GM21786 (cell line): ENCODE results near the gene IFNA4.
"Not testable (repeated sequence)": the region's sequence is repeated elsewhere in the genome, so short reads cannot be mapped to it uniquely, and the experiment has no call there.

ENCODE experiments used
- ATAC-seq: cut with Tn5 transposase; IDR thresholded peaks from one replicate; pipeline ENCODE4 v1.9.1; 2021; ENCODE audit not compliant: unreplicated experiment

The IFNA4 gene

DNA sequence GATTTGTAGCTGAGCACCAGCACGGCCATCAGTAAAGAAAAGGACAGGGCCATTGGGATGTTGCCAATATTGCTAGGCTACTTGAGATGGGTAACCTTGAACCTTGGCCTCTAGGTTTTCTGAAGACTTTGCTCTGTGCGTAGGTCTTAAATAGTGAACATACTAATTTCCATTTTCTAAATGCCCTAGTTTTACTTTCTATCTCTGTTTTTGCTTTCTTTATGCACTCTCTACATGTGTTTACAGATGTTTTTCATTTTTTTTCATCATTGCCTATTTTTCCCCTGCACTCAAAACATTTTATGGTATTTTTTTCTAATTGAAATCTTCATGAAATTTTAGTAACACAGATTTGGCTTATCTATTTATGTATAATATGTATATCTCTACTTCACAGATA, 20.8 kb downstream of the IFNA4 start, which contains the start of gene IFNA21:
Gene IFNA21 (minus strand): TSS at position 101 of the 400 bp plus-strand sequence. CDS start 48 bp downstream, at position 53.
- not testable (repeated sequence) for ATAC-seq

DNA sequence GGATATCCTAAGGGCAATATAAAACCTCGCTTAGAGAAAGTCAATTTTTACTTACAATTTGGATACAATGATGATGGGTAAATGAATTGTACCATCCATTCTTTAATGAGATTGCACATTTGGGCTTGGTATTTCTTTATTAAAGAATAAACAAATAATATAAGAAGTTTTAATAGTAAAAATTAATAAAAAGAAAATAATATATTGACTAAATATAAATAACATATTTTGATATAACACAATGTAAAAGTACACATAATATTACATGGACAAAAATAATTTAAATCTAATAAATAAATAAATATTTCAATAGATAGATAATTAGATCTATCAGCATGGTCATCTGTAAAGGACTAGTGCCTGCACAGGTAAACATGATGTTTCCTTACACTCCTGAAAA, 21.9 kb downstream of the IFNA4 start:
- no peak for ATAC-seq

GRCh38 chr9:21160178-21160577, 27.2 kb downstream of the IFNA4 start:
- peak; percentile 87 for ATAC-seq

DNA sequence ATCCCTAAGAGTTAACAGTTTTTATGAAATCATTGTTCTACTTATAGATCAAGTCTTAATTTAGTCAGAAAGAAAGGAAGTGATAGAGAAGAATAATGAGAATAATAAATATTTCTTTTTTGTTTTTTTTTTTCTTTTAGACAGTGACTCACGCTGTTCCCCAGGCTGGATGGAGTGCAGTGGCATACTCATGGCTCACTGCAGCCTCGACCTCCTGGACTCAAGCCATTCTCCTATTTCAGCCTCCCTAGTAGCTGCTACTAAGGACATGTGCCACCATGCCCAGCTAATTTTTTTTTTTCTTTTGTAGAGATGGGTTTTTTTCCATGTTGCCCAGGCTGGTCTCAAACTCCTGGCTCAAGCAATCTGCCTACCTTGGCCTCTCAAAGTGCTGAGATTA, 31.9 kb downstream of the IFNA4 start:
- ATAC-seq, result no peak

DNA sequence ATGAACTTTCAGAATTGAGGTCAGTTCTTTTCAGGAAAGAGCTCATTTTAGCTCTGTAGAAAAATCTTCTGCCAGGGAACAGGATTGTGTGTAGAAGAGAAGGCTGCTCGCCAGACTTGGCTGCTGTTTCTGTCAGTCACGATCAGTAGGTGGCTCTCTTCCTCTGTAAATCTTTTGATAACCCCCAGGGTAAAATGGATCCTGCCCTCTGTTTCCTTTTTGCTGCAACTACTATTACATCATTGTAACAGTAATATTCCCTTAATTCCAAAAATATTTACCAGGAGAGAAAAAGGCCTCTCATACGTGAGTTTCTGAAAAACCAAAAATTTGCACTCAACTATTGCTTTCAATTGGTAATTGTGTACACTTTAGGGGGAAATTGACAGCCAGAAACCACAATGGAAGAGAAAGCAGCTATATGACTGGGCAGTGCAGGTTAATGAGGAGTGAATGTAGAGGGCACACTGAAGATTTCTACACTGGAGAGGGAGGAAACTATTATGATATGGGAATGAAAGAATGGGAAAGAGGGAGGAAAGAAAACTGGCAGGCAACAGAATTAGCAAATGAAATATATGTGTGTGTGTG, 33.3 kb downstream of the IFNA4 start:
- peak; percentile 82 for ATAC-seq

DNA sequence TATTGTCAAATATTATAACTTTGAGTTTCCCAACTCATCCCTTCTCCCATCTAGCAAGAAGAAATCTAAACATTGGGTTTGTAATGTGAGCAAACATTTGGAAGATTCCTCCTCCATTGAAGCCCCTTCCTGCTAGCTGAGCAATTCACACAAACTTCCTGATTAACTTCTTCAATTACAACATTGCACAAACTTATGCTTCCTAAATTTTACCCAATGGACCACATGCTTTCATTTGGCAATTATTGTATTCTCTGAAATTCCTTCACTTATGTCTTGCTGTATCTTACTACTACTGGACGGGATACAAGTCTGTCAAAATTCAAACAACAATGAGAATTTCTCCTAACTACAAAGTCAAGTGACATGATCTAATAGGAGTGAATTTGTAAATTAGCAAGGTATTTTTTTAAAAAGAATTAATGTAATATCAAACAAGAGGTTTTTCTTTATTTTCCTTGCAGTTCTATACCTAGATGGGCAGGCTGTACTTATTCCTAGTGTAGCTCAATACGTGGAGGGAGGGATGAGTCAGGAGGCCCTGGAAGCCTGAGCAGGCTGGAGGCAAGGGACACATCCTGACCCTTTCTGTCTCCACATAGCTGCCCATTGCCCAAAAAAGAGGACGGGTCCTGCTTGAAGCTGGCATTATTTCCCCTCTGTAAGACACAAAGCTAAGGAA, 33.9 kb downstream of the IFNA4 start:
- peak; percentile 38 for ATAC-seq

GRCh38 chr9:21144603-21145002, 42.8 kb downstream of the IFNA4 start:
- peak; percentile 68 for ATAC-seq

DNA sequence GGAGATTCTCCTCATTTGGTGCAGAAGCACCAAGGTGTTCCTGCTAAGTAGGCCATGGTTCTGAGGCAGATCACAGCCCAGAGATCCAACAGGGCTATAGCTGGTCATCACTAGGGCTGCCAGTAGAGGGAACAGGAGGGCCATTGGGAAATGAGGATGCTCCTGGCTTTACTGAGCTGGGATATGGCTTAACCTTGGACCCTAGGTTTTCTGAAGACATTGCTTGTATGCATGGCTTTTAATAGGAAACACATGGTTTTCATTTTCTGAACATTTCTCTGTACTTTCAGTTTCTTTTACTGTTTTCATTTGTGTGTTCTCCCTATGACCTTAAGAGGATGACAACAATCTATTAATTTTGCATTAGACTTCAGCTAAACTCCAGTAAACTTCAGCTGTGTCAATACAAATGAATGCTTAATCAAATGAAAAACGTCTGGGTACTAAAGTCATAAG, 45.9 kb downstream of the IFNA4 start, which contains the start of gene IFNW1:
Gene IFNW1 (minus strand): TSS at position 406 of the 456 bp plus-strand sequence. CDS start 262 bp downstream, at position 144.
- ATAC-seq, result peak; percentile 68

DNA sequence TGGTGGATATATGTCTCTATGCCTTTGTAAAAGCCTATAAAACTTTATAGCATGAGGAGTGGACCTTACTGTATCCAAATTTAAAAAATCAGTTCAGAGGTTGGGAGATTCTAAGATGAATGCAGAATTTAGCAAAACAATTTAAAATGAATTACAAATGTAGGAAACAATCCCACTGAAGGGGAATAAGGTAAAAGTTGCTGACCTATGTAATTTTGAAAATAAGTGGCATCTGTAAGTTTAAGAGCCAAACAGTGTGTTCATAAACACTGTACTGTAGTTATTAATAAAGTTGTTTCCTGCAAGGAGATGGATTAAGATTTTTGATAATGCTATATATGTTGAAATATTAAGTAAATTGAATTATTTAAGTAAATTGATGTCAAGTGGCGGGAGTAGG, 50.4 kb downstream of the IFNA4 start:
- no peak for ATAC-seq
